Right cardiac atrium (tissue), 5 donors: ENCODE data around the gene ZNF446. TPM values are rescaled to one million over a fixed set of nuclear protein-coding genes. Genes with fewer than 3 reads are reported as not detected.
"Not testable (repeated sequence)": the region's sequence is repeated elsewhere in the genome, so short reads cannot be mapped to it uniquely, and the experiment has no call there.

Source experiments
- ATAC-seq, 2 donors: fragments of 200-7000 bp; cut with Tn5 transposase; one replicate each; pipeline versions ENCODE4 v1.8.0 to v1.9.1; 2020; ENCODE audit warnings: moderate library complexity in 2 of 2, mild to moderate bottlenecking in 1 of 2
- DNase-seq, 3 donors: peaks; one replicate each; pipeline ENCODE4 v3.0.0-alpha.2; 2020
- H3K27ac ChIP-seq: one replicate; pipeline ENCODE4 v1.5.1; 2013; ENCODE audit warnings: mild to moderate bottlenecking, low read length, control low read depth, moderate library complexity
- H3K27me3 ChIP-seq: one replicate; pipeline ENCODE4 v1.6.1; 2013; ENCODE audit not compliant: control insufficient read depth, insufficient read depth
- H3K4me1 ChIP-seq: one replicate; pipeline ENCODE4 v1.6.1; 2013; ENCODE audit warnings: low read length; ENCODE audit not compliant: control insufficient read depth, insufficient read depth
- H3K4me3 ChIP-seq: one replicate; pipeline ENCODE4 v1.5.1; 2013; ENCODE audit warnings: low read length, control low read depth
- H3K9me3 ChIP-seq: one replicate; pipeline ENCODE4 v1.6.1; 2013; ENCODE audit warnings: low read length; ENCODE audit not compliant: control insufficient read depth
- WGBS: extraction: QIAGEN DNeasy Blood & Tissue Kit; methylation state at CpG from one replicate; pipeline ENCODE4 v1.1.7; 2013; 5-methylcytosine and 5-hydroxymethylcytosine counted together
- intact Hi-C, 4 donors: fragments of 100-400 bp; cut with DNase I; formaldehyde crosslinking; loops; one replicate each; pipeline versions ENCODE4 v1.11.0 to v1.14.0; 2022 to 2023
- polyA plus RNA-seq: library from polyadenylated mRNA; stranded (reverse); fragments of 200-250 nt; gene quantifications from one replicate; pipeline ENCODE4 v1.2.3, GENCODE V29; 2013
- total RNA-seq, 4 donors: library from RNA; stranded (reverse); fragmentation: NEBNext Ultra II Directional; extraction: Animal tissue kit (Norgen Biotek cat#: 25700); gene quantifications; one replicate each; pipeline ENCODE4 v1.2.1, GENCODE V29; 2021
- donor health status: healthy with polysubstance abuse.
- donor health status: DM: no; HTN: yes; CAD: no.
- donor health status: DM: no; HTN: no; CAD: no.
- donor health status: DM: no; HTN: yes; CAD: no; lungs with severe emphysema.
- donor health status: DM: yes; HTN: yes; CAD: no.

ZNF446 gene
- total and polyA plus RNA-seq, 5 donors: 4.8 to 7.6 (median 5.8) TPM

DNA sequence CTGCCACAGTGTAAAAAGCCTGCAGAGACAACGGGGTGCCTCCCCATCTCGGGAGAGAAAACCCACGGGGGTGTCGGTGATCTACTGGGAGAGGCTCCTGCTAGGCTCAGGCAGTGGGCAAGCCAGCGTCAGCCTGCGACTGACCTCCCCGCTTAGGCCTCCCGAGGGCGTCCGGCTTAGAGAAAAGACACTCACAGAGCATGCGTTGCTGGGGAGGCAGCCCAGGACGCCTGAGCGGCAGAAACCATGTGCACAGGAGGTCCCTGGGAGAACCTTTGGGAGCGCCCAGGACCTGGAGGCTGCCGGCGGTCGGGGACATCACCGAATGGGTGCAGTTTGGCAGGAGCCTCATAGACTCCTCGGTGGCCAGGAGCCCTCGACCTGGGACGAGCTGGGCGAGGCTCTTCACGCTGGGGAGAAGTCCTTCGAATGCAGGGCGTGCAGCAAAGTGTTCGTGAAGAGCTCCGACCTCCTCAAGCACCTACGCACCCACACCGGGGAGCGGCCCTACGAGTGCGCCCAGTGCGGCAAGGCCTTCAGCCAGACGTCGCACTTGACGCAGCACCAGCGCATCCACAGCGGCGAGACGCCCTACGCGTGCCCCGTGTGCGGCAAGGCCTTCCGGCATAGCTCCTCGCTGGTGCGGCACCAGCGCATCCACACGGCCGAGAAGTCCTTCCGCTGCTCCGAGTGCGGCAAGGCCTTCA, 5.2 kb upstream of the ZNF446 start:
- 94% methylated on average over 37 of the region's 53 CpGs for WGBS

DNA sequence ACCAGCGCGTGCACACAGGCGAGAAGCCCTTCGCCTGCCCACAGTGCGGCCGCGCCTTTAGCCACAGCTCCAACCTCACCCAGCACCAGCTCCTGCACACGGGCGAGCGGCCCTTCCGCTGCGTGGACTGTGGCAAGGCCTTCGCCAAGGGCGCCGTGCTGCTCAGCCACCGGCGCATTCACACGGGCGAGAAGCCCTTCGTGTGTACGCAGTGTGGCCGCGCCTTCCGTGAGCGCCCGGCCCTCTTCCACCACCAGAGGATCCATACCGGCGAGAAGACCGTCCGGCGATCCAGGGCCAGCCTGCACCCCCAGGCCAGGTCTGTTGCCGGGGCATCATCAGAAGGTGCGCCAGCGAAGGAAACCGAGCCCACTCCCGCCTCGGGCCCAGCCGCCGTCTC, 4.4 kb upstream of the ZNF446 start:
- H3K4me1 ChIP-seq: peaks cover 6% of the 10 kb centered on the region
- no peaks in the 10 kb centered on the region for H3K9me3 ChIP-seq
- 97% methylated on average over 39 of the region's 39 CpGs for WGBS
- H3K27ac ChIP-seq: no peak overlapping the region
- H3K4me3 ChIP-seq: no peak overlapping the region
- ATAC-seq (no peak), DNase-seq (peak in 1 of 3 donors; percentile 66)
- no peaks in the 10 kb centered on the region for H3K27me3 ChIP-seq
- intact Hi-C loops: no loop called here

More for the DNA sequence above, 5.2 kb upstream of the ZNF446 start:
- DNase-seq: peak in 1 of 3 donors; percentile 58
- H3K4me3 ChIP-seq, H3K9me3 ChIP-seq, ATAC-seq, intact Hi-C loops, H3K27me3 ChIP-seq, H3K27ac ChIP-seq, H3K4me1 ChIP-seq: not testable (repeated sequence)

DNA sequence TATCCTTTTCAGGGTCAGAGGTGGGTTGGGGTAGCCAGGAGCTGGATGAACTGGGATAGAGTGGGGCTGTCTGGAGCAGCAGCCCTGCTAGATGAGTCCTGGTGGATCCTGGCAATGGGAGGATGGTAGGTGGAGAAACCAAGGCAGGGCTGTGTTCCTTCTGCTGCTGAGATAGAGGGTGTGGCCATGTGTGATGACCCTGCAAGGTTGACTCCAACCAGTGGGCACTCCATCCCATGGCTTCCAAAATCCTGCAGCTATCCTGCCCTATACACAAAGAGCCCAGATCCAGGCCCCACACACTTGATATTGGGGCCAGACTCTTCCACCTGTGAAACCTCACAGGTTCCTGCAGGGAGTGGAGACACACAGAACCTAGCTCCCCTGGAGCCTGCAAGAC, 2.4 kb upstream of the ZNF446 start:
- Histone ChIP-seq H3K9me3 (no peaks in the 10 kb centered on the region), H3K4me1 (no peaks in the 10 kb centered on the region), H3K27ac (no peak overlapping the region), H3K27me3 (no peaks in the 10 kb centered on the region), H3K4me3 (no peak overlapping the region)
- intact Hi-C loops: no loop called here
- no peak for ATAC-seq
- peak in 1 of 3 donors; percentile 3 for DNase-seq

DNA sequence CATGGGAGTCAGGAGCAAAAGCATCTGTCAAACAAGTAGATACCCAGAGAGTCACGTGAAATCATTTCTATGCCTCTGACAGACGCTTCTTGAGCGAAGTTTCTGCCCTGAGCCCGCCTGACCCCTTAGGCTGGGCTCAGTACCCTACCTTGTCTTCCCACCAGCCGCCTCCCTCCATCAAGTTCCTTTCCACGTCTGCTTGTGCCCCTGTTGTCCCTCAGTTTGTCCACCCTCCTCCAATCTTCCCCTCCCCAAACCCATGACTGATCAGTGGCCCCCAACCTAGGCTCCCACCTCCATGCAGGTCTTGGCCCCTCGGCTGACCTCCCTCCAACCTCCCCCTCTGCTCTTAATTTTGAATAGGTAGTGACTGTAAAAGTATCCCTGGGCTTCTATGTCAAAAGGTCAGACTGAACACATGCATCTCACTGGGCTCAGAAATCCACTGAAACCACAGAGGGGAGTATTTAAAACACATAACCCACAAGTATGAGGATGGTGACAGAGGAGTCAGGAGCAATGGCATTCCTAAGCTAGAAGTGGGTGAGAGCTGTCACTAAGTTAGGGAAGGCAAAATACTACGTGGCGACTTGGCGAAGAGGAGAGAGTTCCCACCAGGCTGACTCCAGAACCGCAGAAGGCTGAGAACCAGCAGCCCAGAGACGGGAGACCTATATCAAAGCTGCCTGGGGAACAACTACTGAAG, 1.7 kb upstream of the ZNF446 start:
- no peaks in the 10 kb centered on the region for H3K27me3 ChIP-seq
- ATAC-seq (no peak), DNase-seq (peak in 1 of 3 donors; percentile 36)
- H3K4me3 ChIP-seq: no peak overlapping the region
- WGBS: 87% methylated on average over 12 of the region's 12 CpGs
- no peaks in the 10 kb centered on the region for H3K9me3 ChIP-seq
- H3K27ac ChIP-seq: no peak overlapping the region
- no peaks in the 10 kb centered on the region for H3K4me1 ChIP-seq
- intact Hi-C loops: no loop called here

DNA sequence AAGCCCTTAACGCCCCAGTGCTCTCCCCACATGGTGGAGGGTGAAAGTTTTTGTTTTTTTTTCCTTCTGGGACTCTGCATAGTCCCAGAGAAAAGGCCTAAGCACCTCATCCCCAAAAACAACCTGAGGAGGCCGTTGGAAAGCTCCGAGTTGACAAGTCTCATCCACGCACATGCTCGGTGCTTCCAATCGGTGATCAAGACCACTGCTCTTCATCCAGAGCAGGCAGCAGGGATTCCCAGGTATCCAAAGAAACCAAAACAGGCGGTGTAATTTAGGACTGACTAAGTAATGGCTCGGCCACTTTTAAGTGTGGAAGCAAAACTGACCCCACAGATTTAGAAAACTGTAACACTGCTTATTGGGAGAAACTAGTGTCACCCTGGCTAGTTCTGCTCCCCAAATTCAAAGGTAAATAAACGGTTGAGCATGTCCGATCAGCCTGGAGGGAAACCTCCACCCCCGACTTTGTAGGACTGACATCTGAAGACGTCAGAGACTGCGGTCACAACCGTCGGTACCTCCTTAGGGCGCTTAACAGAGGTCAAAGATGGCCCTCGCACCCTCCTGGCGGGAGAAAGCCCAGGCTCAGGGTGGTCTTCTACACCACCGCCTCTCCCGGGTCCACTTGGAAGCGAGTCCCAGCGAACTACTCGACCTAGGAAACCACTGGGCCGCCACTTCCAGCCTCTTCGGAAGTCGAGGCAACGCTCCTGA, 997 bp upstream of the ZNF446 start:
- no peak for DNase-seq
- no peaks in the 10 kb centered on the region for H3K27me3 ChIP-seq
- peak overlapping the region; percentile 85 for H3K27ac ChIP-seq
- intact Hi-C loops: no loop called here
- peak overlapping the region; percentile 64 for H3K4me3 ChIP-seq
- ATAC-seq: no peak
- no peaks in the 10 kb centered on the region for H3K4me1 ChIP-seq
- 23% methylated on average over 27 of the region's 27 CpGs for WGBS
- H3K9me3 ChIP-seq: no peaks in the 10 kb centered on the region

DNA sequence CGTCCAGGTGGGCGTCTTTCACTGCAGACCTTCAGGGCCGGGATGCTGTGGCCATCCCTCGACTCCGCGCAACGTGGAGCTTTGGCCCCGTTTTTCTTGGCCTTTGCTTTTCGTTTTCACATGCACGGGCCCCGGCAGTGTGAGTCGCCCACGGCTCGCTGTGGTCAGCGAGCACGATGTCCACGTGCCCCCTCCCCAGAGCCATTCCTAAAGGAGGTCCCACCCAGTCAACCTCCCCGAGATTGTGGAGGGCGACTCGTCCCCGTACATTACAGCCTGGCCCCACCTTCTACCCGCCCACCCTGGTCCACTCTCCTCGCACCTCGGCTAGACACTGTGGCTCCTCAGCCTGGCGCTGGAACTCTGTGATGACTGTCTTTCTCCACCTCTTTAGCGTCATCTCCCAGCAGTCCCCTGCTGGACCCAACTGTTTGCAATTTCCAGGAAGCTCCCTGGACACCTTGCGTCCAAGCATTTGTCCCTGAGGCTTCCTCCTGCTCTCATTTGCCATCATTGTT, 405 bp downstream of the ZNF446 start:
- Histone ChIP-seq H3K4me3 (peak overlapping the region; percentile 64), H3K9me3 (no peaks in the 10 kb centered on the region), H3K27me3 (no peaks in the 10 kb centered on the region), H3K4me1 (no peaks in the 10 kb centered on the region), H3K27ac (peak overlapping the region; percentile 89)
- peak in 1 of 3 donors; percentile 63 for DNase-seq
- intact Hi-C loops: no loop called here
- WGBS: 2% methylated on average over 27 of the region's 27 CpGs
- ATAC-seq: peak; percentile 3 to 21

DNA sequence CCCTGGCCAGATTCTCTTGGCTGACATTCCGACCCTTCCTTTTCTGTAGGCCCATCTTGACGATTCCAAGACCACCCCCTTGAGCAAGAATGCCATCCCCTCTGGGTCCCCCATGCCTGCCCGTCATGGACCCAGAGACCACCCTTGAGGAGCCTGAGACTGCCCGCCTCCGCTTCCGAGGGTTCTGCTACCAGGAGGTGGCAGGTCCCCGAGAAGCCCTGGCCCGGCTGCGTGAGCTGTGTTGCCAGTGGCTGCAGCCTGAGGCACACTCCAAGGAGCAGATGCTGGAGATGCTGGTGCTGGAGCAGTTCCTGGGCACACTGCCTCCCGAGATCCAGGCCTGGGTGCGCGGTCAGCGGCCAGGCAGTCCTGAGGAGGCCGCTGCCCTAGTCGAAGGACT, 978 bp downstream of the ZNF446 start:
- peak overlapping the region; percentile 89 for H3K27ac ChIP-seq
- no peaks in the 10 kb centered on the region for H3K4me1 ChIP-seq
- H3K4me3 ChIP-seq: no peak overlapping the region
- WGBS: 85% methylated on average over 15 of the region's 15 CpGs
- intact Hi-C loops: no loop called here
- no peaks in the 10 kb centered on the region for H3K27me3 ChIP-seq
- ATAC-seq (no peak), DNase-seq (peak in 2 of 3 donors; percentile 65 to 72)
- no peaks in the 10 kb centered on the region for H3K9me3 ChIP-seq

DNA sequence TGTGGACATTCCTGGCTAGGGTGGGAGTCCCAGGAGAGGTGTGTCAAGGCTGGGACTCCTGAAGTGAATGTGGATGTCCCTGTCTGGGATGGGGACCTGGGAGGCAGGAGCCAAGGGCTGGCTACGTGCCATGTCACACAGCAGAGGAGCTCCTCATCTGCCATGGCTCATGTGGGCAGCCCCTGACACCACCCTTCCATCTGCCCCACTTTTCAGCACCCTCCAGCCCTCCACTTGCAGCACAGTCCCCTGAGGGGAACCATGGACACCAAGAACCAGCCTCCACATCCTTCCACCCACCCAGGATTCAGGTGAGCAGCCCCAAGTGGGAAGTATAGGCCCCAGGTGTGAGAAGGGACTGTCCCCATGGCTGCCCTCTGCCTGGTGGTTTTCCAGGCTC, 1.7 kb downstream of the ZNF446 start:
- H3K4me3 ChIP-seq: no peak overlapping the region
- H3K4me1 ChIP-seq: no peaks in the 10 kb centered on the region
- peak in 1 of 3 donors; percentile 64 for DNase-seq
- intact Hi-C loops: no loop called here
- 100% methylated on average over 1 of the region's 1 CpG for WGBS
- ATAC-seq: no peak
- no peak overlapping the region for H3K27ac ChIP-seq
- H3K27me3 ChIP-seq: no peaks in the 10 kb centered on the region
- H3K9me3 ChIP-seq: no peaks in the 10 kb centered on the region

DNA sequence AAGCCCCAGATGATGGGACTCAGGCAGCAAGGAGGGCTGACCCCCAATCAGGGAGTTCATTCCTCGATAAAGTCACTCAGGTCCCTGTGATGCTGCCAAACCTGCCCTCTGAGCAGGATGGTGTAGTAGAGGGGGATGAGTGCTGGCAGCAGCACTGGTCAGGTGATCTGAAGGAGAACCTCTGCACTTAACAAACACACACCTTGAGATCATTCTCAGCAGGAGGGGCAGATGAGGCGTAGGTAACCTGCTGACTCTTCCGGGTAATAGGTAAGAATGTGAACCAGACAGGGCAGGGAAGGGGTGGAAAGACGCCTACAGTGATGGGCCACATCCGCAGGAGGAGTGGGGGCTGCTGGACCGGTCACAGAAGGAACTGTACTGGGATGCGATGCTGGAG, 3.2 kb downstream of the ZNF446 start:
- H3K4me3 ChIP-seq: no peak overlapping the region
- DNase-seq: no peak
- no peak for ATAC-seq
- no peaks in the 10 kb centered on the region for H3K27me3 ChIP-seq
- 91% methylated on average over 7 of the region's 7 CpGs for WGBS
- H3K27ac ChIP-seq: no peak overlapping the region
- intact Hi-C loops: no loop called here
- no peaks in the 10 kb centered on the region for H3K9me3 ChIP-seq
- no peaks in the 10 kb centered on the region for H3K4me1 ChIP-seq

DNA sequence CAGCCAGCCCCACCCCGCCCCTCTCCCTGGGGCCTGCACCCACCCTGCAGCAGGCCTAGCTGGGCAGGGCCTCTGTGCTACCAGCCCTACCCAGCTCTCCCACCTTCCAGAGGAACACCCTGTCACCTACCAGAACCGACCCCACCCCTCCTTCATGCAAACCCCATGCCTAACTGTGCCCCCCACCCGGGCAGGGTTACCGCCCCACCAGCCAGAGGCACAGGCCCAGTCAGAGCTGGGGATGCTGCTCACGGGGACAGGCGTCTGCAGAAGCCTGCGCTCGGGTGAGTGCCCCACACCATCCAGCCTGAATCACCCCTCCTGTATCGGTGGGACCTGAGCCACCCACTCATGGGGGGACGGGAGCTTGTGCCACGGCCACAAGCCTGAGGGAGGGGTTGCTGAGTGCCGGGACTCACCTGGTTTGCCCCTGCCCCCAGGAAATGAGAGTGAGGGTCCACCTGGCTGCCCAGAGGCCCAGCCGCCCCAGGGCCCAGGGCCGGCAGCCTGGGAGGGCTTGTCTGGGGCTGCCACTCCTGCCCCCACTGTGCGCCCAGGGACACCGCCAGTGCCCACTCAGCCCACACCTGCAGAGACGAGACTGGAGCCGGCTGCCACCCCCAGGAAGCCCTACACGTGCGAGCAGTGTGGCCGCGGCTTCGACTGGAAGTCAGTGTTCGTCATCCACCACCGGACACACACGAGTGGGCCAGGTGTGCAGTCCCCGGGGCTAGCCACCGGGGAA, 3.8 kb downstream of the ZNF446 start:
- no peaks in the 10 kb centered on the region for H3K27me3 ChIP-seq
- H3K9me3 ChIP-seq: no peaks in the 10 kb centered on the region
- DNase-seq (peak in 1 of 3 donors; percentile 70), ATAC-seq (no peak)
- intact Hi-C loops: no loop called here
- 92% methylated on average over 28 of the region's 28 CpGs for WGBS
- H3K4me3 ChIP-seq: no peak overlapping the region
- no peaks in the 10 kb centered on the region for H3K4me1 ChIP-seq
- H3K27ac ChIP-seq: no peak overlapping the region
